Pancreas (tissue), 10 donors: ENCODE measurements around the gene KCTD18. TPM values are rescaled to one million over a fixed set of nuclear protein-coding genes. Genes with fewer than 3 reads are reported as not detected.
A peak's percentile ranks its signal among the peaks of the same experiment; 100 is the strongest.

Experiments
- ATAC-seq, 4 donors: fragments of 200-7000 bp; cut with Tn5 transposase; one replicate each; pipeline versions ENCODE4 v1.8.0 to v1.9.1; 2020; ENCODE audit warnings: mild to moderate bottlenecking in 4 of 4, moderate library complexity in 4 of 4
- DNase-seq, 6 donors: peaks; one replicate each; pipeline ENCODE4 v3.0.0-alpha.2; 2020
- FAIRE-seq: peaks from 2 replicates; lab custom pipeline; 2012; peaks lifted over from hg19 to GRCh38; lab: Jason Lieb, UNC
- H3K27ac ChIP-seq, 4 donors: fragments of 200-600 bp; sonication (generic); 1 replicate in 3 of 4; 2 replicates in 1 of 4; pipeline versions ENCODE4 v1.5.0 to v1.8.0; 2020
- H3K27me3 ChIP-seq, 4 donors: fragments of 200-600 bp; one replicate each; pipeline ENCODE4 v1.8.0; 2021
- H3K36me3 ChIP-seq, 3 donors: fragments of 200-600 bp; sonication (generic) in 1 of 3; one replicate each; pipeline versions ENCODE4 v1.5.0 to v1.8.0; 2020 to 2021
- H3K4me1 ChIP-seq, 3 donors: fragments of 200-600 bp; one replicate each; pipeline ENCODE4 v1.8.0; 2021
- H3K4me3 ChIP-seq, 4 donors: fragments of 200-600 bp; sonication (generic) in 2 of 4; one replicate each; pipeline versions ENCODE4 v1.5.0 to v1.8.0; 2020 to 2021
- H3K9me3 ChIP-seq, 4 donors: fragments of 200-600 bp; one replicate each; pipeline ENCODE4 v1.8.0; 2021
- CTCF ChIP-seq, 4 donors: fragments of 200-600 bp; sonication (generic) in 3 of 4; IDR thresholded peaks; one replicate each; pipeline versions ENCODE4 v1.5.0 to v1.8.0; 2021; ENCODE audit warnings: antibody characterized with exemption in 4 of 4
- WGBS, 2 donors: extraction: QIAGEN DNeasy Blood & Tissue Kit; methylation state at CpG; one replicate each; pipeline ENCODE4 v1.1.7; 2013; 5-methylcytosine and 5-hydroxymethylcytosine counted together
- intact Hi-C, 3 donors: fragments of 100-400 bp; cut with DNase I; formaldehyde crosslinking; loops; one replicate each; pipeline versions ENCODE4 v1.11.1 to v1.14.2; 2022
- polyA plus RNA-seq, 2 donors: library from polyadenylated mRNA; stranded (reverse); fragments of 200-250 nt; gene quantifications; one replicate each; pipeline ENCODE4 v1.2.3, GENCODE V29; 2013
- total RNA-seq, 6 donors: library from RNA; stranded (reverse); fragmentation: NEBNext Ultra II Directional in 4 of 6; extraction: Animal tissue kit (Norgen Biotek cat#: 25700) in 4 of 6; gene quantifications; one replicate each; pipeline versions ENCODE4 v1.2.1 to v1.2.4, GENCODE V29; 2021 to 2023
- donor health status: healthy with polysubstance abuse.
- donor health status: DM: no; HTN: no; CAD: no; lungs with moderate emphysema.
- donor health status: DM: no; HTN: no; CAD: no.
- donor health status: control.
- donor health status: control.
- donor health status: Bipolar disorder and iron deficiency.
- donor health status: DM: yes; HTN: yes; CAD: no.
- donor health status: DM: no; HTN: no; CAD: no.
- donor health status: DM: no; HTN: no; CAD: no.
- donor health status: DM: yes; HTN: yes; CAD: no.

Gene KCTD18
- total and polyA plus RNA-seq, 8 donors: 5.0 to 13.5 (median 9.7) TPM

- TF ChIP-seq CTCF (IDR thresholded peaks at IDR 0.05): no peak
- no peak for ATAC-seq
Measured at GRCh38 chr2:200523158-200523557, 13.3 kb upstream of the KCTD18 start.

GRCh38 chr2:200515155-200515554 is 5.3 kb upstream of the KCTD18 start:
- DNase-seq (no peak), FAIRE-seq (no peak), ATAC-seq (no peak)
- Histone ChIP-seq H3K9me3 (no peaks in the 10 kb centered on the region), H3K4me3 (no peak overlapping the region), H3K27me3 (no peaks in the 10 kb centered on the region), H3K27ac (no peak overlapping the region), H3K4me1 (peaks cover 0 to 7% (median 0%) of the 10 kb centered on the region in 3 donors), H3K36me3 (no peaks in the 10 kb centered on the region)
- intact Hi-C loops: no loop called here
- TF ChIP-seq CTCF (IDR thresholded peaks at IDR 0.05): no peak
- 13 to 16% methylated on average over 1 of the region's 1 CpG for WGBS, 2 donors

More at GRCh38 chr2:200523158-200523557, 13.3 kb upstream of the KCTD18 start:
- Histone ChIP-seq H3K9me3 (no peaks in the 10 kb centered on the region), H3K27ac (no peak overlapping the region), H3K36me3 (no peaks in the 10 kb centered on the region), H3K27me3 (no peaks in the 10 kb centered on the region), H3K4me1 (peaks cover 0 to 6% (median 4%) of the 10 kb centered on the region in 3 donors), H3K4me3 (no peak overlapping the region)
- 64% methylated on average over 3 of the region's 3 CpGs for WGBS, 2 donors
- FAIRE-seq: no peak
- intact Hi-C loops: no loop called here
- DNase-seq: no peak

- H3K4me1 ChIP-seq: peaks cover 0 to 7% (median 0%) of the 10 kb centered on the region in 3 donors
- H3K9me3 ChIP-seq: no peaks in the 10 kb centered on the region
- WGBS, 2 donors: 10 to 17% methylated on average over 7 to 8 of the region's 8 CpGs
- intact Hi-C loops: no loop called here
- no peak for DNase-seq
- peak overlapping the region; percentile 57 to 75 (median 70) for H3K4me3 ChIP-seq
- FAIRE-seq: no peak
- H3K27me3 ChIP-seq: no peaks in the 10 kb centered on the region
- no peak for TF ChIP-seq CTCF (IDR thresholded peaks at IDR 0.05)
- peak overlapping the region; percentile 50 to 69 (median 64) for H3K27ac ChIP-seq
- ATAC-seq: peak in 3 of 4 donors; percentile 3 to 6 (median 4)
- no peaks in the 10 kb centered on the region for H3K36me3 ChIP-seq
Measured at GRCh38 chr2:200509235-200509611, 645 bp downstream of the KCTD18 start.

GRCh38 chr2:200507179-200507578 is 2.7 kb downstream of the KCTD18 start:
- DNase-seq (no peak), ATAC-seq (no peak), FAIRE-seq (no peak)
- H3K4me1 ChIP-seq: peaks cover 0 to 7% (median 0%) of the 10 kb centered on the region in 3 donors
- intact Hi-C loops: no loop called here
- TF ChIP-seq CTCF (IDR thresholded peaks at IDR 0.05): no peak
- H3K27me3 ChIP-seq: no peaks in the 10 kb centered on the region
- H3K27ac ChIP-seq: no peak overlapping the region
- WGBS, 2 donors: 35 to 44% methylated on average over 2 of the region's 2 CpGs
- no peaks in the 10 kb centered on the region for H3K9me3 ChIP-seq
- no peak overlapping the region for H3K4me3 ChIP-seq
- H3K36me3 ChIP-seq: peaks cover 0 to 4% (median 0%) of the 10 kb centered on the region in 3 donors

DNA sequence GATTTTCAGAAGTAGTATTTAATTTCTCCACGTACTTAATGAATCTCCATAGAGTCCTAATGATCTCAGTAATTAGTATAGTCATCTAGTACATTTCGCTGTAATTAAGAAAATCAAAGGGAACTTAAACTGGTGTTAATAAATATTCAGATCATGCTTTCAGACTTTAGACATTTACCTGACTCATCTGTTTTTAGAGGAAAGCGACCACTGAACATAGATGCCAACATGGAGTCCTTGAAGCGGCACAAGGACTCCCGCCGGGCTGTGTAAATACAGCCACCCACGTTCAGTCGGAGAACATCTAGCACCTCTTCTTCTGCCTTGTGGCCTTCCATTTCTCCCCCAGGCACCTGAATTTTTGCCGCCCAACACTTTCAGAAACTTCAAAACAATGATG is 3.2 kb downstream of the KCTD18 start:
- Histone ChIP-seq H3K27me3 (no peaks in the 10 kb centered on the region), H3K27ac (no peak overlapping the region), H3K4me3 (no peak overlapping the region), H3K36me3 (peaks cover 0 to 4% (median 0%) of the 10 kb centered on the region in 3 donors), H3K4me1 (peaks cover 0 to 7% (median 0%) of the 10 kb centered on the region in 3 donors), H3K9me3 (no peaks in the 10 kb centered on the region)
- ATAC-seq (no peak), FAIRE-seq (no peak), DNase-seq (no peak)
- no peak for TF ChIP-seq CTCF (IDR thresholded peaks at IDR 0.05)
- intact Hi-C loops: no loop called here
- WGBS, 2 donors: 54 to 66% methylated on average over 9 of the region's 9 CpGs
